Activated gamma-delta T cell (primary cell): ENCODE data around the gene GAL.
"Not testable (repeated sequence)": the region's sequence is repeated elsewhere in the genome, so short reads cannot be mapped to it uniquely, and the experiment has no call there.

Experiments used
- DNase-seq: peaks from one replicate; lab custom pipeline; 2025; lab: John Stamatoyannopoulos, UW
- total RNA-seq, 2 donors: gene quantifications; one replicate each; lab custom pipeline; 2026; lab: John Stamatoyannopoulos, UW

GAL gene
- total RNA-seq = 0.05 to 0.09 reads per million in 2 donors

DNA sequence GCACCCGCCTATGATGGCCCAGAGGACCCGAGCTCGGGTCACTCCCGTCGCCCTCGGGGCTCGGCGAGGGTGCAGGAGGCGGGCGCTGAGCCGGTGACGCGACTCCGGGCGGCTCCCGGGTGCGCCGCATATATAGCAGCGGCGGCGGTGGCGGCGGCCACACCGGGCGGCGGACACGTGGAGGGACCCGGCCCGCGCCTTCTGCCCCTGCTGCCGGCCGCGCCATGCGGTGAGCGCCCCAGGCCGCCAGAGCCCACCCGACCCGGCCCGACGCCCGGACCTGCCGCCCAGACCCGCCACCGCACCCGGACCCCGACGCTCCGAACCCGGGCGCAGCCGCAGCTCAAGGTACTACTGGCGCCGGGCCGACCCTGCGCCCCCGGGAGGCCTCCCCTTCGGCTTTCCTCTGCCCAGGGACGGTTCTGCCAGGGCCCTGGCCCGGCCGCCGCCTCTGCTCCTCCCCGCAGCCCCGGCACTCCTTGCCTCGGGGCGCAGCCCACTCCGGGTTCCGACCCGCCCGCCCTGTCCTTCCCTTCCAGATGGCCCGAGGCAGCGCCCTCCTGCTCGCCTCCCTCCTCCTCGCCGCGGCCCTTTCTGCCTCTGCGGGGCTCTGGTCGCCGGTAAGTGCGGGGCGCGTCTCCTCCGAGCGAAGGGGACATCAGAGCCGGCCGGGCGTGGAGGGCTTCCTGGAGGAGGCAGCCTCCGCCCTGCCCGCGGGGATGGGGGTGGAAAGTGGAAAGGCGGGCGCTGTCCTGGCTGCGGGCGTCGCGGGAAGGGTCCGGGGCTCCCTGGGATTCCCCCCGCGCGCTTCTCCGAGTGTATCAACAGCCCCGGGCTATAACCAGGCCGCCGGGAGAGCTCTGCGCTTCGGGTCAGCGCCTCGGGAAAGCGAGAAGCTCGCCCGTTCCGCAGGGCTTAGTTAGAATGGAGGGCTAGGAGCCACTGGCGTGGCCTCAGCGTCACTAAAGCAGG lies at the start of gene GAL:
TSS of gene GAL (plus strand) at position 160 of the 972 bp plus-strand sequence. CDS start at position 540, 380 bp downstream.
- no peak for DNase-seq

DNA sequence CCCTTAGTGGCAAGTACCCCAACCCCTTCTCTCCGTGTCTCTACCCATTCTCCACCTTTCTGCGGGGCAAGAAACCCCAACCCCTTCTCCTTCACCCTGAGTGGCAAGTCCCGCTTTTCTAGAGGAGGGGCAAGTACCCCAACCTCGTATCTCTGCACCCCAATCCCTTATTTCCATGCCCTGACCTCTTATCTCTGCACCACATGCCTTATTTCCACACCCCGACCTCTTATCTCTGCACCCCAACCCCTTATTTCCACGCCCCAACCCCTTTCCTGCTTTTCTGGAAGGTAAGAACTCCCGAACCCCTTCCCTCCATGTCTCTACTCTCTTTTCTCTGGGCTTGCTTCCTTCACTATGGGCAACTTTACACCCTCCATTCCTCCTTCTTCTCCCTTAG lies 49.7 kb upstream of the GAL start:
- DNase-seq = not testable (repeated sequence)

DNA sequence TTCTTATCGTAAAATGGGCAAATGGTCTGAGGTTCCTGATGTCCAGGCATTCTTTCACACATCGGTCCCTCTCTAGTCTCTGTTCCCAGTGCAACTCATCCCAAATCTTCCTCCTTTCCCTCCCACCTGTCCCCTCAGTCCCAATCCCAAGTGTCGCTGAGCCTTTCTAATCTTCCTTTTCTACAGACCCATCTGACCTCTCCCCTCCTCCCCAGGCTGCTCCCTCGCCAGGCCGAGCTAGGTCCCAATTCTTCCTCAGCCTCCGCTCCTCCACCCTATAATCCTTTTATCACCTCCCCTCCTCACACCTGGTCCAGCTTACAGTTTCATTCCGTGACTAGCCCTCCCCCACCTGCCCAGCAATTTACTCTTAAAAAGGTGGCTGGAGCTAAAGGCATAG lies 49.2 kb upstream of the GAL start:
- not testable (repeated sequence) for DNase-seq

DNA sequence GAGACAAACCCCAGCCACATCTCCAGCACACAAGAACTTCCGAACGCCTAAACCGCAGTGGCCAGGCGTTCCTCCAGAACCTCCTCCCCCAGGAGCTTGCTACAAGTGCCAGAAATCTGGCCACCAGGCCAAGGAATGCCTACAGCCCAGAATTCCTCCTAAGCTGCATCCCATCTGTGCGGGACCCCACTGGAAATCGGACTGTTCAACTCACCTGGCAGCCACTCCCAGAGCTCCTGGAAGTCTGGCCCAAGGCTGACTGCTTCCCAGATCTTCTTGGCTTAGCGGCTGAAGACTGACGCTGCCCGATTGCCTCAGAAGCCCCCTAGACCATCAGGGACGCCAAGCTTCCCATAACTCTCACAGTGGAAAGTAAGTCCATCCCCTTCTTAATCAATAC lies 48.5 kb upstream of the GAL start:
- not testable (repeated sequence) for DNase-seq

- DNase-seq = not testable (repeated sequence)
Observed at GRCh38 chr11:68639322-68639721, 45.0 kb upstream of the GAL start.

DNA sequence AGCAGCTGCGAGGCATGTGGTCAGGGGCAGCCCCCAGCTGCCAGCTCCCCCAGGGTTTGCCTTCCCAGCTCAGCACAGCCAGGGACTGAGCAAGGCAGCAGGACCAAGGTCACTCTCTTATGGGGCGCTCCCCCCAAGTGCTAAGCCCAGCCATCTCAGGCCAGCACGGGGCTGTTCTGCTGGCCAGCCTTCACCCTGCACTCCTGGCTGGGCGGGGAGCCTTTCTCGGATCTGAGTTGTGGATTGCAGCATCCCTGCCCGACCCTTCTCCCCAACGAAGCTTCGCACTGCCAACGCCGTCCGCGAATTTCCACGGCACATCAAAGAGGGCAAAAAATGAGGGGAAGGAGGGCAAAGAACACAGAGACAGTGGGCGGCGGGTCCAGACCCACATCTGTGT lies 42.5 kb upstream of the GAL start:
- DNase-seq = no peak

DNA sequence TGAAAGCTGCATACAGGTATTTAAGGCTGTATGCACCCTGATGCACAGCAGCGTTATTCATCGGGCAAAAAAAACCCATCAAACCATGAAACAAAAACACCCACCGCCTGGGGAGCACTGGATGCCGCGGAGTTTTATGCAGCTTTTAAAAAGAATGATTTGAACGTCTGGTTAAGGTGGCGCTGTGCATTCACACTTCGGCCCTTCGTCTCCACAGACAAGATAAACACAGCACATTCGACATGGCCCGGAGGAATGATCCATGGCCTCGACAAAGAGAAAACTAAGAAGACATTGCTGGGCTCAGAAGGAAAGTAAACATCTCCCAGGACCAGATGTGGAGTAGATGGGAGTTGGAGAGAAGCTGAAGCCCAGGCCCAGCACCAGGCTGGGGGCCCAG lies 40.8 kb upstream of the GAL start:
- no peak for DNase-seq

DNA sequence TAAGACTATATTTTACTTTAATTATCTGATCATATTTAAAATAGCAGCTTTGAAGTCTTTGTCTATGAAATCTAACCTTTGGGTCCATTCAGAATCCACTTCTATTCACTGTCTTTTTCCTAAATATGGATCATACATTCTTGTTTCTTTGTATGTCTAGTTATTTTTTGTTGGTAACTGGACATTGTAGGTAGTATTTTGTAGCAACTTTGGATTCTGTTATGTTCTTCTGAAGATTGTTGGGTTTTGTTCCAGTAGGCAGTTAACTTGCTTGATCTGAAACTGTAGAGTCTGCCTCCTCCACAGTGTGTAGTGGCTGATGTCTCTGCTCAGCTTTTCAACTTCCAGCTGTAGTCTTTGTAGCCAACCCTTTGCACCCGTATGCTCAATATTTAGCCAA lies 37.5 kb upstream of the GAL start:
- no peak for DNase-seq

- DNase-seq = no peak
Observed at GRCh38 chr11:68649851-68650555, 34.3 kb upstream of the GAL start.

DNA sequence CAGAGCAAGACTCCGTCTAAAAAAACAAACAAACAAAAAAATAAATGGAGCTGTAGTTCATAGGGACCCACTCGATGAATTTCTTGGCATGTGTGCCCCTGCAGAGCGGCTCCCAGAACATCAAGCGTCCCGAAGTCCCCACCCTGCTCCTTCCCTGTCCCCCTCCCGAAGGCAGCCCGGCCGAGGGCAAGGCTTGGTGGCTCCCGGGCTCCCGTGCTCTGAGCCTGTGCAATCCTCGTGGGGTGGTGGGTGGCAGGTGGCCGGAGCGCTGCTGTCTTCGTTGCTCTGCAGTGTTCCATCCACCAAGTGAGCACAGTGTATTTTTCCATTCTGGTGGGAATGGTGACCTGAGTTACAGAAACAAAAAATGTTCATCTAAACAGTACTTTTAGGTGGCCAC lies 33.5 kb upstream of the GAL start:
- DNase-seq = no peak

DNA sequence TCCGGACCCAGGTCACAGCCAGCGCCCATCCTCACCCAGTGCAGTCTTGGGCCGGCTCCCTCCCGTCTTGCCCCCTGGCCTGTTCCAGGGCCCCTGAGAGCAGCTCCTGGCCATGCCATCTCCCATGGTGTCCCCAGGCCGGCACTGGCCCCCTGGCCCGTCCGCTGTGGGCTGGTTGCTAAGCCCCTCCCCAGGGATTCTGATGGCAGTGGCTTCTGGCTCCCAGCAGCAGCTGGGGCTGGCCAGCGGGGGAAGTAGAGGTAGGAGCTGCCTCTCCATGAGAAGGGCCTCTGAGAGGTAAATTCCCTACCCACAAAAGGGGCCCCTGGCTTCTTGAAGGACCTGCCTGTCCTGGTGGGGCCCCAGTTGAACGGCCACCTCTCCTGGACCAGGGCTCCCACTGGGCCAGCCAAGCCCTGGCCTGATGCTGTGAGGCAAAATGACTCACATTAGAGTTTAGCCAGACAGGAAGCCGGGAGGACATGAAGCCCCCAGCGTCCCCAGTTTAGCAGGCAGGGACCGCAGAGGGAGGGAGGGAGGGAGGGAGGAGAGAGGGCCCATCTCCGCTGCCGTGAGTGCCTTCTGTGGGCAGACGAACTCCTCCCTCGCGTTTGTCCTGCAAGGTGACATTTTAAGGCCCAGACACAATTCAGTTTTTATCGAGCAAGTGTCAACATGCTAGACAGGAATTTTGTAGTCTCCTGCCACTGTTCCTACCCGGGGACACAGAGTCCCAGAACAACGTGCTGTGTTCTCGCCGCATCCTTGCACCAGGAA lies 32.9 kb upstream of the GAL start:
- DNase-seq = no peak

DNA sequence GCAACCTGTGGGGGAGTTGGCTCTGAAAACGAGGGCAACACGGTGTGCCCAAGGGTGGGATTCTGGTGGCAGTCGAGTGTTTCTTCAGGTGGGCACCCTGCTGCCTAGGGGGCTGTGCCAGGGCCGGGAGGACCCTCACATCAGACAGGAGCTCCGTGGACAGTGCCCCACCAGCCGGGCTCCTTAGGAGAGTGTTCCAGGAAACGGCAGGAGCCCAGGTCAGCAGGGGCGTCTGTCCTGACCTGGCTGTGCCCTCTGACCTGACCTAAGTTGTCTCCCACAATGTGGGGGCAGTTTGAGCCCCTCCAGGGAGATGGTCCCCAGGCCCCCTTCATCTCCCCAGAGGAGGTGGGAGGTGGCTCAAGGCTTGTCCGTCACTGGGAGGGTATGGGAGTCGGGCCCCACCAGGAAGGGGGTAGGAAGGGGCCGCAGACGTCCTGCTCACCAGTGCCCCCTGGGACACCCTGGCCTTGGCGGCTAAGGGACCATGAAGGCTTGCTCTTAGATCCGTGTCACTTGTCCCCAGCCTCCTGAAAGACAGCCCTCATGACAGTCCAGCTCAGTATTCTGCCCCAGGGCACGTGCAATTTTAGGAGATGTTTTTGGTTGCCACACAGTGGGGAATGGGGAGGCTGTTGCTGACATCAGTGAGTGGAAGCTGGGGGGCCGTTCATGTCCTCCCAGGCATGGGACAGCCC lies 32.2 kb upstream of the GAL start:
- no peak for DNase-seq

DNA sequence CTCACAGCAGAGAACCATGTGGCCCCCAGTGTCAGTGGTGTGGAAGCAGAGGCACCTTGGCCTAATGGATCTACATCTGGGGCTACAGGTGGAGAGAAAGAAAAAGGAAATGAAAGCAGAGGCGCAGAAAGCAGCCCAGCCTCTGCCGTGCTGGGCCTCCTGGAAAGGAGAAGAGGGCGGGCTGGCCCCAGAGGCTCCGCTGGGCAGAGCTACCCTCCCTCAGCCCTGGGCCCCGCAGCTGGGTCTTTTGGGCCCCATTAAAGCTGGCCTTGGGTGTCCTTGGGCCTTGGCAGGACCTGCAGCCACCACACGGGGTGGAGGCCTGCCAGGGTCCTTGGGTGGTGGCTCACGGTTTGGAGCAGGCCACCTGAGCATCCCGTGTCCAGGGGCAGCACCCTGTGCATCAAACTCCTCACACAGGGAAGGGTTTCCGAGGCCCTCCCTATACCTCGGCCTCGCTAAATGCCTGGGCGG lies 31.6 kb upstream of the GAL start:
- no peak for DNase-seq

DNA sequence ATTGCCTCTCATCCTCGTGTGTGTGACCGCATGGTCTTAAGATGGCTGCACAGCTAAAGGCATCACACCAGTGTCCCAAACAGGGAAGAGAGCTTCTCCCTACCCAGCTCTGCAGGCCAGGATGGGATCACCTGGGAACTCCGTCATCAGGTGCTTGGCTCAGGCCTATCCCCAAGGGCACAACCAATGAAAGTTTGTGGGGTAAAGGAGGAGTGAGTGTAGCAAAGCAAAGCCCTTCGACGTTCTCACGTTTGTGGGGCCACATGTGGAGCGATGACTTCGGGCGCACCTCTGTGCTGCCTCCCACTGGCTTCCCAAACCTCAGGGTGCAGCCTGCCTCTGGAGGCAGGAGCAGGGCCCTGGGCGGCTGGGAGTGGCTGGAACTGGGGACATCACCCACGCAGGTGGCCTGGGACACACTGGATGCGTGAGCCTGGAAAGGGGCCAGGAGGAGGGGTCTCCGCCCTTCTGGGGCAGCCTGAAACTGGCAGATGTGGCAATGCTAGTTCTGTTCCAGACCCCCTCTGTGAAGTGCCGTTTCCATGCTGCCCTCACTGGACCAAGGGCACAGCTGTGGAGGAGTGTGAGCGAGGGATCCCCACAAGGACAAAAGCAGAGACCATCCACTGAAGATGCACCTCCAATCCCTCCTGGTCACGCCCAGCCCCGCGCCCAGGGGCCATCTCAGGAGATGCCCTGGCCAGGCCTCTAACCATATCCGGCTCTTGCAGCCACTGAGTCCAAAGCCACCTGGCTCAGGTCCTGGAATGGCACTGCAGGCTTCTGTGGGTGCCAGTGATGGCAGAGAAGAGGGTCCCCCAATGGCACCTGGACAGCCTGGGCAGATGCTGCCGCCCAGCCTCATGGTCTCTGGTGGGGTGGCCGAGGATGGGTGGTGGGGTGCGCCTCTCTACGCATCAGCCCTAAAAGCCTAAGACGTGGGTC lies 30.6 kb upstream of the GAL start:
- no peak for DNase-seq

GRCh38 chr11:68654978-68655377 lies 29.4 kb upstream of the GAL start:
- DNase-seq = no peak

DNA sequence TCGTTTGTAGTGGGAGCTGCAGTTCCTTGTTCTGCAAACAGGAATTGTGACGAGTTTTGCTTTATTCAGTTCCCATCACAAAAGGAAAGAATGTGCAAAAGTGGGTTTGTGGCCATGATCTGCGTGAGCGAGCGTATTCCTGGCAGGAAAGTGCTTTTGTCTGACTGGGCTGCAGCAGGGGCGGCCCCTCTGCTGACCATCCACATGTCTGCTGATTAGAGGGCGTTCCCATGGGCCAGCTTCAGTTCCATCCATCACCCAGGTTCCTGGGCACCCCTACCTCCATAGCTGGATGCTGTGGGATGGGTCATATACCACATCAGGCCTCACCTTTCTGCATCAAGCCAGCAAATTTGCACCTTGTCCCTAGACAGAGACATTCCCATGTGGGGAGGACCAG lies 28.9 kb upstream of the GAL start:
- DNase-seq = no peak

- DNase-seq = no peak
Observed at GRCh38 chr11:68655806-68656205, 28.5 kb upstream of the GAL start.

DNA sequence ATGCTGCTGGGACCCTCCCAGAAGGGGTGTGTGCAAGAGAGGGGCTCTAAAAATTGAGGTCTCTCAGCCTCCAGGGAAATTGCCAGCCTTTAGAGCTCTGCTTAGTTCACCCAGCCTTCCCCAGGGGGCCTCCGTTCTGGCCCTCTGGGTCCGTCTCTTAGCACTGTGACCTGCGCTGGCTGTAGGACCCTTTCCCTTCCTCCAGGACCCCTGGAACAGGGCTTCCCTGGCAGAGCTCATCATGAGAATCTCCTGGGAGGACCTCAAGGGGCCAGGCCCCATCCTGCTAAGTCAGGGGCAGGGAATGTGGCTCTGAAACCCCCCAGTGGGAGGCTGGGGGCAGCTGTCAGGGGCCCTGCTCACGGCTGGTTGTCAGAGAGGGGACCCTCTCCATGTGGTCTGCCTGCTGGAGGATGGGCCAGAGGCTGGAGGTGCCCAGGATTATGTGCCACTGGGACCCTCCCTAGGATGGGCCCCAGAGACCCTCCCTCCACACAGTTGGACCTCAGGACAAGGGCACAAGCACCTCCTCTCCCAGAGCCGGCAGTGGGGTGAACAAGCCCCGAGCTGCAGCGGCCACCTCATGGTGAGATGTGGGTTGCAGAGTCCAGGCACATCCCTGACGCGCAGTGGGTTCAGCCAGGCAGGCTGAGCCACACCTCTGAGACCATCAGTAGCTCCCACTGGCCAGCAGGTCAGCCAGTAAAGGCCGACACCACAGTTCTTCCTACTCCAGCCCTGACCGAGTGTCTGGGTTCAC lies 27.1 kb upstream of the GAL start:
- DNase-seq = no peak

DNA sequence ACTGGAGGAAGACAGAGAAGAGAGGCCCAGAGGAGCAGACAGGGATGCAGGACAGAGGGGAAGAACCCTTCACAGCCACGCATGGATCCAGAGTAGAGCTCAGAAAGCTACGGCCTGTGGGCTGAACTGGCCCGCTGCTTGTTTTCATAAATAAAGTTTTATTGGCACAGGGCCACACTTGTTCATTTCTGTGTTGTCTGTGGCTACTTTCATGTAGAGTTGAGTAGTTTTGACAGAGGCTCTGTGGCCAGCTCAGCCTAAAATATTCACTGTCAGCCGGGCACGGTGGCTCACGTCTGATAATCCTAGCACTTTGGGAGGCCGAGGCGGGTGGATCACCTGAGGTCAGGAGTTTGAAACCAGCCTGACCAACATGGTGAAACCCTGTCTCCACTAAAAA lies 26.2 kb upstream of the GAL start:
- no peak for DNase-seq

DNA sequence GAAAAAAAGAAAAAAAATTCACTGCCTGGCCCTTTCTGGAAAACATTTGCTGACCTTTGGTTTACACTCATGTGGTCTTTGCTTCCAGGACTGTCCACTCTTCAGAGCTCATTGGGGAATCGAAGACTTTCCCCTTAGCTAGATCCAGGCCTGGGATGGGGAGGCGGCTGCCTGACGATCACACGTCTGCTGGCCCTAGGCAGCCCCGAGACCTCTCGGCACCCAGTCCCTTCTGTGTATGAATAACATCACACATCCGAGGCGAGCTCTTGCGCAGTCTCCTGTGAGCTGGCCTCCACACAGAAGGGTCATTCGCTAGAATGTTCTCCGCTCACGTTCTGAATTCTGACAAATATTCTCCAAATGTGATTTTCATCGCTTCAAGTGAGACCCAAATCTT lies 25.7 kb upstream of the GAL start:
- DNase-seq = no peak
